ENCODE measurements around the gene APOB. TPM values are rescaled to one million over a fixed set of nuclear protein-coding genes. Genes with fewer than 3 reads are reported as not detected.

The APOB gene
- total and polyA plus RNA-seq, 2 of the 13 experiments (the other 11 are each of a cell fraction or from before 2014, with no cell fraction given) = 1,569 to 2,515 TPM

- no peak for TF ChIP-seq SNAPC2 (CRISPR knock-in tag; IDR thresholded peaks at IDR 0.05)
- no peak for TF ChIP-seq NPAS2 (CRISPR knock-in tag; IDR thresholded peaks at IDR 0.05; ENCODE audit: borderline replicate concordance)
- TF ChIP-seq BRD4 (CRISPR knock-in tag; IDR thresholded peaks at IDR 0.05) = no peak
- no peak for TF ChIP-seq TFAP4 (IDR thresholded peaks at IDR 0.05; ENCODE audit: borderline replicate concordance, low read depth)
- TF ChIP-seq NCOA2 (CRISPR knock-in tag; IDR thresholded peaks at IDR 0.05) = peak; percentile 42; the same call in 1 of the 2 replicates
- no peak for TF ChIP-seq ZNF563 (CRISPR knock-in tag; IDR thresholded peaks at IDR 0.05)
- TF ChIP-seq EP300 (IDR thresholded peaks at IDR 0.05; ENCODE audit: low read depth in 2 of 2, low read length in 2 of 2) = peak in 1 of 2 experiments; percentile 52; a peak in 1 of 4 replicates
- no peak for TF ChIP-seq EP300 (CRISPR knock-in tag; IDR thresholded peaks at IDR 0.05; ENCODE audit: borderline replicate concordance)
- no peak for TF ChIP-seq USF2 (IDR thresholded peaks at IDR 0.05; ENCODE audit: low read depth, low read length)
- peak; percentile 74; the same call in 1 of the 2 replicates for TF ChIP-seq USF2 (CRISPR knock-in tag; IDR thresholded peaks at IDR 0.05; ENCODE audit: borderline replicate concordance)
- TF ChIP-seq NR2F6 (IDR thresholded peaks at IDR 0.05) = peak; percentile 63
- peak; percentile 84 for TF ChIP-seq NR2F6 (CRISPR knock-in tag; IDR thresholded peaks at IDR 0.05)
- TF ChIP-seq GPBP1L1 (CRISPR knock-in tag; IDR thresholded peaks at IDR 0.05) = no peak
- TF ChIP-seq HOMEZ (CRISPR knock-in tag; IDR thresholded peaks at IDR 0.05; ENCODE audit: low read depth) = peak; percentile 74
- peak; percentile 76; the same call in 1 of the 2 replicates for TF ChIP-seq JUND (CRISPR knock-in tag; IDR thresholded peaks at IDR 0.05)
- TF ChIP-seq ZNF619 (CRISPR knock-in tag; IDR thresholded peaks at IDR 0.05) = no peak
- TF ChIP-seq ZNF652 (CRISPR knock-in tag; IDR thresholded peaks at IDR 0.05; ENCODE audit: borderline replicate concordance, low read depth) = no peak
- no peak for TF ChIP-seq ESRRA (CRISPR knock-in tag; IDR thresholded peaks at IDR 0.05; ENCODE audit: low read depth)
- no peak for TF ChIP-seq BCLAF1 (IDR thresholded peaks at IDR 0.05)
- TF ChIP-seq HOXD1 (CRISPR knock-in tag; IDR thresholded peaks at IDR 0.05) = no peak
- TF ChIP-seq TOPORS (CRISPR knock-in tag; IDR thresholded peaks at IDR 0.05) = no peak
- no peak for TF ChIP-seq TEAD3 (CRISPR knock-in tag; optimal IDR thresholded peaks at IDR 0.05; ENCODE audit: borderline replicate concordance)
- TF ChIP-seq ZNF121 (CRISPR knock-in tag; IDR thresholded peaks at IDR 0.05) = no peak
- TF ChIP-seq POLR2AphosphoS2 (IDR thresholded peaks at IDR 0.05; ENCODE audit: low read depth, low read length) = no peak
Measured at GRCh38 chr2:21052044-21052443, 8.2 kb upstream of the APOB start (continued).

Data from HepG2 (cell line).